A549 (cell line): ENCODE results near the gene CD7.

ENCODE experiments used
- BHLHE40 ChIP-seq: IDR thresholded peaks from 2 replicates; pipeline ENCODE4 v1.6.1; 2012; ENCODE audit warnings: low read depth, low read length, inconsistent platforms
- CEBPB ChIP-seq, 2 experiments: fragments of >200 bp in 1 of 2; sonication (Bioruptor Twin) in 1 of 2; formaldehyde crosslinking in 1 of 2; IDR thresholded peaks; 2 replicates each; pipeline ENCODE4 v1.6.1; 2012 to 2016
- MYC ChIP-seq: IDR thresholded peaks from 2 replicates; pipeline ENCODE4 v1.6.1; 2012; ENCODE audit warnings: mild to moderate bottlenecking, inconsistent platforms, low read length, improper control_type of control experiment, borderline replicate concordance
- POLR2A ChIP-seq: IDR thresholded peaks from 2 replicates; pipeline ENCODE4 v1.6.1; 2012; ENCODE audit warnings: mild to moderate bottlenecking, low read length
- RAD21 ChIP-seq, 2 experiments: fragments of >200 bp in 1 of 2; sonication (Bioruptor Twin) in 1 of 2; formaldehyde crosslinking in 1 of 2; IDR thresholded peaks in 1 of 2; conservative IDR thresholded peaks in 1 of 2; 2 replicates in 1 of 2; 3 replicates in 1 of 2; pipeline ENCODE4 v1.6.1; 2012 to 2018; ENCODE audit warnings: inconsistent platforms in 1 of 2
- TF ChIP-seq, protein P1 (sequence below): fragments of >200 bp; sonication (Bioruptor Twin); formaldehyde crosslinking; IDR thresholded peaks from 3 replicates; pipeline ENCODE4 v1.5.1; 2016

DNA sequence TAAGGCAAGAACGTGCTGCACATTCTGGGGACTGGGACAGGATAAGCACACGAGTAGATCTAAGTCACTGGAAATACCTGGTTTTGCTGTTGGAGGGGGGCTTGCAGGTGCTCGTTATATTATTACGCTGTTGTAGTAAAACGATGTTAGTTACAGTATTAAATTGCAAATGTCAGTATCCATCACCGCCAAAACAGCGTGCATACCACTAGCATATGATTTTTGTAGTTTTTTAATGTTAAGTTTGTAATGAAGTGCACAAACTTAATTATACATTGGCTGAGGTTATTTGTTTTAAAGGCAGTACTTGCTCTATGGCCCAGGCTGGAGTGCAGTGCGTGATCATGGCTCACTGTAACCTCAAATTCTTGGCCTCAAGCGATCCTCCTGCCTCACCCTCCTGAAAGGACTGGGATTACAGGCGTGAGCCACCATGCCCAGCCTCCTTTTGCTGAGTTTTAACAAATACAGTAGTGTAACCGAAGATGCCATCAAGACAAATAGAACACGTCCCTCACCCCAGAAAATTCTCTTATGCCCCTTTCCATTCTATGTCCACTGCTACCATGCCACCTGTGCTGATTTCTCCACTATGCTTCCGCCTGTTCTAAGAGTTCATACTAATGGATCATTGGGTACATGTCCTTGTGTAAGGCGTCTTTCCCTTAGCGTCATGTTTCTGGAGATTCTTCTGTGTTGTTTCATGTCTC, 23.2 kb downstream of the CD7 start:
- TF ChIP-seq MYC = no peak
- TF ChIP-seq RAD21 (conservative IDR thresholded peaks at IDR 0.05 in 1 of 2, IDR thresholded peaks at IDR 0.05 in 1 of 2) = no peak
- TF ChIP-seq BHLHE40 = no peak
- TF ChIP-seq, protein P1, sequence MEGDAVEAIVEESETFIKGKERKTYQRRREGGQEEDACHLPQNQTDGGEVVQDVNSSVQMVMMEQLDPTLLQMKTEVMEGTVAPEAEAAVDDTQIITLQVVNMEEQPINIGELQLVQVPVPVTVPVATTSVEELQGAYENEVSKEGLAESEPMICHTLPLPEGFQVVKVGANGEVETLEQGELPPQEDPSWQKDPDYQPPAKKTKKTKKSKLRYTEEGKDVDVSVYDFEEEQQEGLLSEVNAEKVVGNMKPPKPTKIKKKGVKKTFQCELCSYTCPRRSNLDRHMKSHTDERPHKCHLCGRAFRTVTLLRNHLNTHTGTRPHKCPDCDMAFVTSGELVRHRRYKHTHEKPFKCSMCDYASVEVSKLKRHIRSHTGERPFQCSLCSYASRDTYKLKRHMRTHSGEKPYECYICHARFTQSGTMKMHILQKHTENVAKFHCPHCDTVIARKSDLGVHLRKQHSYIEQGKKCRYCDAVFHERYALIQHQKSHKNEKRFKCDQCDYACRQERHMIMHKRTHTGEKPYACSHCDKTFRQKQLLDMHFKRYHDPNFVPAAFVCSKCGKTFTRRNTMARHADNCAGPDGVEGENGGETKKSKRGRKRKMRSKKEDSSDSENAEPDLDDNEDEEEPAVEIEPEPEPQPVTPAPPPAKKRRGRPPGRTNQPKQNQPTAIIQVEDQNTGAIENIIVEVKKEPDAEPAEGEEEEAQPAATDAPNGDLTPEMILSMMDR = no peak
- TF ChIP-seq POLR2A = no peak; the same call in 1 of the 2 replicates
- TF ChIP-seq CEBPB (IDR thresholded peaks at IDR 0.05) = no peak
